NOMO-1 (cell line): ENCODE data around the gene THBS1.

Source experiments
- DNase-seq, 2 experiments: peaks; one replicate each; lab custom pipeline; 2025; ENCODE audit not compliant: unreplicated experiment in 2 of 2; lab: John Stamatoyannopoulos, UW

Gene THBS1

GRCh38 chr15:39627451-39628143 is 46.7 kb downstream of the THBS1 start:
- DNase-seq, result no peak

- DNase-seq, result no peak
Observed at GRCh38 chr15:39628144-39628508, 47.2 kb downstream of the THBS1 start.

GRCh38 chr15:39628546-39629257 is 47.8 kb downstream of the THBS1 start:
- DNase-seq, result no peak

GRCh38 chr15:39629371-39629770 is 48.5 kb downstream of the THBS1 start:
- DNase-seq, result peak; percentile 47 to 59

- no peak for DNase-seq
Observed at GRCh38 chr15:39629906-39630305, 49.0 kb downstream of the THBS1 start.

- no peak for DNase-seq
Observed at GRCh38 chr15:39631357-39631756, 50.5 kb downstream of the THBS1 start.

- DNase-seq, result no peak
Observed at GRCh38 chr15:39638041-39638440, 57.2 kb downstream of the THBS1 start.

- no peak for DNase-seq
Observed at GRCh38 chr15:39639037-39639436, 58.2 kb downstream of the THBS1 start.

- no peak for DNase-seq
Observed at GRCh38 chr15:39640665-39641064, 59.8 kb downstream of the THBS1 start.

- DNase-seq, result peak; percentile 87 to 95
Observed at GRCh38 chr15:39641191-39641889, 60.5 kb downstream of the THBS1 start.

- no peak for DNase-seq
Observed at GRCh38 chr15:39642011-39642640, 61.2 kb downstream of the THBS1 start.

GRCh38 chr15:39643727-39644126 is 62.8 kb downstream of the THBS1 start:
- no peak for DNase-seq

GRCh38 chr15:39644136-39644535 is 63.3 kb downstream of the THBS1 start:
- no peak for DNase-seq

- DNase-seq, result no peak
Observed at GRCh38 chr15:39645138-39645975, 64.5 kb downstream of the THBS1 start.

GRCh38 chr15:39645976-39646257 is 65.0 kb downstream of the THBS1 start:
- DNase-seq, result no peak

- no peak for DNase-seq
Observed at GRCh38 chr15:39646425-39646824, 65.5 kb downstream of the THBS1 start.
